HUES48 (cell line): ENCODE results near the gene PRKG1.
"Not testable (repeated sequence)": the region's sequence is repeated elsewhere in the genome, so short reads cannot be mapped to it uniquely, and the experiment has no call there.

ENCODE experiments used
- H3K27ac ChIP-seq: one replicate; pipeline ENCODE4 v1.7.0; 2013; ENCODE audit warnings: low read depth, low read length, inconsistent platforms
- H3K27me3 ChIP-seq: 2 replicates; pipeline ENCODE4 v1.6.1; 2013; ENCODE audit warnings: mild to moderate bottlenecking, low read length; ENCODE audit not compliant: control insufficient read depth, insufficient read depth
- H3K36me3 ChIP-seq: 2 replicates; pipeline ENCODE4 v1.6.1; 2013; ENCODE audit warnings: low read length; ENCODE audit not compliant: control insufficient read depth, insufficient read depth
- H3K4me1 ChIP-seq: 2 replicates; pipeline ENCODE4 v1.6.1; 2013; ENCODE audit warnings: mild to moderate bottlenecking, low read length; ENCODE audit not compliant: control insufficient read depth, insufficient read depth
- H3K4me3 ChIP-seq: 2 replicates; pipeline ENCODE4 v1.5.1; 2013; ENCODE audit warnings: mild to moderate bottlenecking, low read depth, low read length
- H3K9ac ChIP-seq: 2 replicates; pipeline ENCODE4 v1.6.1; 2013; ENCODE audit warnings: mild to moderate bottlenecking, low read depth, low read length, moderate library complexity
- H3K9me3 ChIP-seq: 2 replicates; pipeline ENCODE4 v1.6.1; 2013; ENCODE audit warnings: low read length; ENCODE audit not compliant: control insufficient read depth, insufficient read depth

PRKG1 gene

DNA sequence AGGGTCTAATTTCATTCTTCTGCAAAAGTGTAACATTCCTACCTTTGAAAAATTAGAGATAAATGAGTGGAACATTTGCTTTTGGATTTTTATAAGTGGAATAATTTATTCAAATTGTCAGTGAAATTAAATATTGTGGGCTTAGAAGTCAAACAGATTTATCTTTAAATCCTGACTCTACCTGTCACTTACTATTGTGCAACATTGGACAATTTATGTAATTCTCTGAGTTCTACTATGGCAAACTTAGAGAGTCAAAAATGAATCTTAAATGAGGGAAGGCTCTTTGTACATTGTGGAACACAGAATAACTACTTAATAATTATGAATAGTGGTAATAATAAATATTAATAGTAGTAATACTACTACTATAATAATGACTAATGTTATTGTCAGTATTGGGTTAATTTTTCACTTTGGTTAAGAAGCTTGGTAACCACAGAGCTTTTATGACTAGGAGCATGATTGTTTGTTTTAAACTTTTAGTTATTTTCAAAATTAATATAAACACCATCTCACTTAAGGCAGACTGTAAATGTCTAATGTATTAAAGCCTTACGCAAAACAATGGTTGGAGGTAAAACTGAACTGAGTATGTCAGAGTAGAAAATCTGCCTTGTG lies 70.0 kb downstream of the PRKG1 start:
- Histone ChIP-seq H3K9ac (no peak overlapping the region), H3K36me3 (no peaks in the 10 kb centered on the region), H3K9me3 (no peaks in the 10 kb centered on the region), H3K27ac (no peak overlapping the region), H3K4me1 (peaks cover 8% of the 10 kb centered on the region; the same call in 1 of the 2 replicates), H3K4me3 (no peak overlapping the region), H3K27me3 (no peaks in the 10 kb centered on the region)

DNA sequence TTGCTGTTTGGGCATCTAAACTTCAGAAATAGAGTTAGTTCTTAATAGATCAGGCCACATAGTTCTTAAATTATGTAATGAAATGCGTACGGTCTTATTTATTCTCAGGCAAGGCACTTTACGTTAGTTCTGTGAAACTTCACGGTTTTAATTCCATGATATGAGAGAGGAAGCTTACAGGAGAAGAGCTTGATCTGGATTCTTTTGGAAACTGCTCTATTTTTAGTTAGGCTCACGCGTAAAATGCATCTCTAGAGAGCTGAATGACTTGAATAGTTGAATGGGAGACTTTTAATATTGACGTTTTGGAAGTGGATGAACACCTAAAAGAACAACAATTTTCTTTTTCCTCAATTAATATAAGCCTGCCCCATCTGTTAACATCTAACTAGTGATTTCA lies 71.1 kb downstream of the PRKG1 start:
- no peaks in the 10 kb centered on the region for H3K9me3 ChIP-seq
- no peaks in the 10 kb centered on the region for H3K27me3 ChIP-seq
- H3K9ac ChIP-seq, result no peak overlapping the region
- no peak overlapping the region for H3K4me3 ChIP-seq
- H3K4me1 ChIP-seq, result peaks cover 4% of the 10 kb centered on the region; the same call in 1 of the 2 replicates
- no peaks in the 10 kb centered on the region for H3K36me3 ChIP-seq
- H3K27ac ChIP-seq, result no peak overlapping the region

DNA sequence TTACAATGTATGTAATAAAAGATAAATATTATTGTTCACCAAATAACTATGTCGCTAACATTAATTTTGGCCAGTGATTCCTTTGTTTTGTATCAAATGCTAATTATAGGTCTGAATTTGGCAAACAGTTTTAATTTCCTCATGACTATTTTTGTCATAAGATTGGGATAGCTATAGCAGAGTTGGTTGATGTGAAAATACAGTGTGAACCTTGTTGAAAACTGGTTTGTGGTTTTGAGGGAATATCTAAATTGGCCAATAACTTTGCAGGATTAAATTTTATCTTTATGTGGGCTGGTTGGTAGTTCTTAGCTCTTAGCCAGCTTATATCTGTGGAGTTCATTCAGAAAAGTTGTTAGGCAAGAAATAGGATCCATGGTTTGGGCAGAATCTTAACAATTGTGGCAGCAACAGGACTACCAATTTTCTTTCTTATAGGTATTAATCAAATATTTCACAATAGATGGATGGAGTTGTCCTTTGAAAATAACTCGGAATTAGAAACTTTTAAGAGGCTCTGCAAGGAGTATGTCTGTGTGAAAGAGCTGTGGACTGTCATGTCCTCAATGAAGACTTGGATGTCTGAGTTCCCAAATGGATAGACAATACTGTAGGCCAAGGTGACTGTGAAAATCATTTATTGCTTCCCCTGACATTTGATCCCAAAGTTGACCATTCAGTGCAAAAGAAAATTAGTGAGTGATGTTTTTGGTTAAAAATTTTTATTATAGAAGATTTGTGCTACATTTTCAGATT lies 73.5 kb downstream of the PRKG1 start:
- Histone ChIP-seq H3K4me3 (no peak overlapping the region), H3K4me1 (no peaks in the 10 kb centered on the region), H3K36me3 (no peaks in the 10 kb centered on the region), H3K27ac (no peak overlapping the region), H3K27me3 (no peaks in the 10 kb centered on the region), H3K9ac (no peak overlapping the region), H3K9me3 (no peaks in the 10 kb centered on the region)

DNA sequence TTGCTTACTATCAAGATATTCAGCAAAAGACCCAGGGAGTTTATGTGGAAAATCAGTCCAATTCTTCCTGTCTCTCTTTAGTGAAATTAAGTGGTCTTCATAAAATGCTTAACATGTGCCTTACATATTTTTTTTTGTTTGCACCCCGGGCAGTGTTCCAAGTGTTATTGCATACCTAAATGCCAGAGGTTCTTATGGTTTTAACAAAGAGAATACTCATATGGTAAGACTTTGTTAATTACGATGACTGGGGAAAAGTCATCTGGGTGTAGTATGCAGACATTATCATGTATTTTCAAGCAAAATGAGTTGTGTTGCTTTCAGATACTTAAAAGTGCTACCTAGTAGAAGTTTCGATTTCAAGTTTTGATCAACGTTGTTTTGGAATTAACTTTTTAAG lies 82.6 kb downstream of the PRKG1 start:
- H3K9ac ChIP-seq, result no peak overlapping the region
- H3K9me3 ChIP-seq, result no peaks in the 10 kb centered on the region
- H3K36me3 ChIP-seq, result no peaks in the 10 kb centered on the region
- H3K27ac ChIP-seq, result no peak overlapping the region
- no peaks in the 10 kb centered on the region for H3K27me3 ChIP-seq
- no peak overlapping the region for H3K4me3 ChIP-seq
- peaks cover 14% of the 10 kb centered on the region for H3K4me1 ChIP-seq

DNA sequence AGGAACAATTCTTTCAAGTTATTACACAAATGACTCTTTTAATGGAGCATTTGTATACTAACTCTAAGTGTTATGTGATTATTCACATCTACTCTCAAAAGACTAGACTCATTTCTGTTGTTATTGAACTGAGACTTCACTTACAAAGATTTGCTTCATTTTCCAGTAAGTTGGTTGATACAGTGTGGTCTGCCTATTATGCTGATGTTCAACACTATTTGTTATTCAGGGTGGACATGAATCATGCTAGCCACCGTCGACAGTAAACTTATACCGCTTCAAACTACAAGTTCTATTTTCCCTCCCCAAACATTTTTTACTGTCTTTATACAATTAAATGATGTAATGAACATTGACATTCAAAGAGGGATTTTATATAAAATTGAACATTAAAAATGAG lies 84.5 kb downstream of the PRKG1 start:
- Histone ChIP-seq H3K27ac (no peak overlapping the region), H3K36me3 (no peaks in the 10 kb centered on the region), H3K9me3 (peaks cover 5% of the 10 kb centered on the region; the same call in 1 of the 2 replicates), H3K27me3 (no peaks in the 10 kb centered on the region), H3K4me3 (no peak overlapping the region), H3K4me1 (peaks cover 18% of the 10 kb centered on the region), H3K9ac (no peak overlapping the region)

DNA sequence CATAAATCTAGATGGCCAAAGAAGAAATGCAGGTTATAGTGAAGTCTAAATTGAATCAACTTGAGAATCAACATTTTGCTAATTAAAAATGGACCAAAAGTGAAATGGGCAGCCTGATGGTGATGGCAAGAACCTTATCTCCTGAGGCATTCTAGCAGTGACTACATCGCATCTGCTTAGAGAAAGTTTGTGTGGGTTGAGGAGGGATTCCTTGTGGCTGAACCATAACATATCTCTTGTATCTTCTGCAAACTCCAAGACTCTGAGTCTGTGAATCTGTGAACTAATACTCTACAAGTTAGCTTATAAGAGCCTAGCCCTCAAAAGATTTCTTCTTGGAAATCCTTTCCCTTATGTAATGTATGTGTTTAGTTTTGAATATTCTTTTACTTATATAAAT lies 85.6 kb downstream of the PRKG1 start:
- Histone ChIP-seq H3K9ac (no peak overlapping the region), H3K4me1 (peaks cover 18% of the 10 kb centered on the region), H3K27ac (no peak overlapping the region), H3K27me3 (no peaks in the 10 kb centered on the region), H3K4me3 (no peak overlapping the region), H3K9me3 (peaks cover 5% of the 10 kb centered on the region; the same call in 1 of the 2 replicates), H3K36me3 (no peaks in the 10 kb centered on the region)

DNA sequence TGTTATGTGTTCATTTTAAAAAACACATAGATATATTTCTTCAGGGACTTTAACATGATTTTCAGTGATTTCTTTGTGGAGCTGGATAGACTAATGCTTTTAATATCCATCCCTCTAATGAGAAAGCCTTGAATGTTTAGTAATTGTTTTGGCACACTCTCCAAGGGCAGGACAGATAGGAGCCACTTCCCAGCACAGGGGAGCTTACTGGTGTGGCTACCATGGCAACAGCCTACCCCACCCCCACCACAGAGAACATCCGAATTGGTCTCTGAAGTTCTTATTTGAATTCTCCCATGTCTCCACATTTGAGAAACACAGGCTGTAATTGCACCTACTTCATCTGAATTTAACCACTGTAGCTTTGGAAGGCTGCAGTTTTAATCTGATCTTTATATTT lies 87.7 kb downstream of the PRKG1 start:
- Histone ChIP-seq H3K4me1 (peaks cover 14% of the 10 kb centered on the region), H3K27ac (no peak overlapping the region), H3K36me3 (no peaks in the 10 kb centered on the region)

DNA sequence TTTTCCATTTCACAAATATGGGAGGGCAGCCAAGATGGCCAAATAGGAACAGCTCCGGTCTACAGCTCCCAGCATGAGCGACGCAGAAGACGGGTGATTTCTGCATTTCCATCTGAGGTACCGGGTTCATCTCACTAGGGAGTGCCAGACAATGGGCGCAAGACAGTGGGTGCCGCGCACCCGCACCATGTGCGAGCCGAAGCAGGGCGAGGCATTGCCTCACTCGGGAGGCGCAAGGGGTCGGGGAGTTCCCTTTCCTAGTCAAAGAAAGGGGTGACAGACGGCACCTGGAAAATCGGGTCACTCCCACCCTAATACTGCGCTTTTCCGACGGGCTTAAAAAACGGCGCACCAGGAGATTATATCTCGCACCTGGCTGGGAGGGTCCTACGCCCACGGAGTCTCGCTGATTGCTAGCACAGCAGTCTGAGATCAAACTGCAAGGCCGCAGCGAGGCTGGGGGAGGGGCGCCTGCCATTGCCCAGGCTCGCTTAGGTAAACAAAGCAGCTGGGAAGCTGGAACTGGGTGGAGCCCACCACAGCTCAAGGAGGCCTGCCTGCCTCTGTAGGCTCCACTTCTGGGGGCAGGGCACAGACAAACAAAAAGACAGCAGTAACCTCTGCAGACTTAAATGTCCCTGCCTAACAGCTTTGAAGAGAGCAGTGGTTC lies 89.2 kb downstream of the PRKG1 start:
- peaks cover 12% of the 10 kb centered on the region for H3K4me1 ChIP-seq
- H3K9ac ChIP-seq, H3K9me3 ChIP-seq, H3K27me3 ChIP-seq, H3K36me3 ChIP-seq, H3K27ac ChIP-seq, H3K4me3 ChIP-seq: not testable (repeated sequence)

More for the DNA sequence above, 87.7 kb downstream of the PRKG1 start:
- H3K4me3 ChIP-seq, result no peak overlapping the region
- peaks cover 5% of the 10 kb centered on the region; the same call in 1 of the 2 replicates for H3K9me3 ChIP-seq
- H3K9ac ChIP-seq, result no peak overlapping the region
- H3K27me3 ChIP-seq, result no peaks in the 10 kb centered on the region

DNA sequence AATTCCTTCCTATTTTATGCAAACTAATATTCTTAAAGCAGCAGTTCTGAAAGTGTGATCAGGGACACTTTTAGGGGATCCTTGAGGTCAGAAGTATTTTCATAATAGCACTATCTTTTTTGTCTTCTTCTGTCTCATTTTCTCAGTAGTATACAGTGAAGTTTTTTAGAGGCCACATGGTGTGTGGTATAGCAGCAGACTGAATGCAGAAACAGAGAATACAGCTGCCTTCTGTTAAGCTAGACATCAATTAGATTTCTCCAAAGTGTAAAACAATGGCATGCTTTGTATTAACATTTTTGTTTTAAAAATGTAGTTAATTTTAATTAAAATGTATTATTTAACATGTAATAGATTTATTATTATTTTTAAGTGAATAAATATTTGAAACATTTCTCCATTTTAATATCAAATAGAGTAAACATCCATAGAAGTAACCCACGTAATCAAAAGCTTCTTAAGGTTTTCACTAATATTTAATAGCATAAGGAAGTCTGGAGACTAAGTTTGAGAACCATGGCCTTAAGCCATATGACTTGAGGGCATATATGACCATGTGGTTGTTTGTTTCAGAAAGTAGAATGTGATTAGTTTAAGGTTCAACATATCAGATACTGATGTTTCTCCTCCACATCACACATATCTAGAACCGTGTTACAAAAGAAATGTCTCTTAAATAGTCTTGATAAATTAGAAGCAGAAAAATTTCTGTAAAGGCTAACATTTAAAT lies 94.0 kb downstream of the PRKG1 start:
- Histone ChIP-seq H3K4me1 (peaks cover 10% of the 10 kb centered on the region), H3K27me3 (no peaks in the 10 kb centered on the region), H3K36me3 (no peaks in the 10 kb centered on the region), H3K9ac (no peak overlapping the region), H3K4me3 (no peak overlapping the region), H3K27ac (no peak overlapping the region), H3K9me3 (0 out of 2 replicates have a peak, but pooled peaks cover under 1% of the 10 kb centered on the region)

DNA sequence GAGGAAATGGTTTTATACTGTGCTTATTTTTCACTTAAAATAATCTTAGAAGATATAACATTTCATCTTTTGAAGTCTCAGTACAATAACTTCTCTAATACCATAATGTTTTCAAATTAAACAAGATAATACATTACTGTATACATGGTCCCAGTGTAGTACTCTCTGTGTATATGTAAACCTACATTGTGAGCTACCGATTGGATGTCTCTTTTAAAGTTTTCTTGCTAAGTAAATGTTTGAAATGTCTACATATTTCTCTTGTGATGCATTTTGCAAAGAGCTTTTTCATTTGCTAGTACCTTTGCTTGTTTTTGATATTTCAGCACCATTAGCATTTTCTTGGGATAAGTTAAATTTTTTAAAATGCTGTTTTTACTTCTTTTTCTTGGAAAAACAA lies 94.8 kb downstream of the PRKG1 start:
- H3K9me3 ChIP-seq, result no peaks in the 10 kb centered on the region
- no peak overlapping the region for H3K4me3 ChIP-seq
- peaks cover 10% of the 10 kb centered on the region for H3K4me1 ChIP-seq
- H3K27me3 ChIP-seq, result no peaks in the 10 kb centered on the region
- H3K9ac ChIP-seq, result no peak overlapping the region
- H3K27ac ChIP-seq, result no peak overlapping the region
- H3K36me3 ChIP-seq, result no peaks in the 10 kb centered on the region
